Caco-2 (cell line): ENCODE results near the gene OR10A3. TPM values are rescaled to one million over a fixed set of nuclear protein-coding genes. Genes with fewer than 3 reads are reported as not detected.

Experiments
- BruUV-seq: library from RNA; stranded (reverse); fragments of 400-500 nt; replicated peaks from 2 replicates; lab custom pipeline; 2021; lab: Mats Ljungman, UMichigan
- CTCF ChIA-PET: fragments of 300-600 bp; sonication (Branson Sonifier 250); formaldehyde crosslinking; loops from one replicate; lab custom pipeline; 2022; ENCODE audit warnings: antibody characterized with exemption; lab: Charles Lee
- POLR2A ChIA-PET: fragments of 300-600 bp; sonication (Branson Sonifier 250); formaldehyde crosslinking; loops from one replicate; lab custom pipeline; 2022; ENCODE audit warnings: antibody characterized with exemption; lab: Charles Lee
- DNase-seq, 2 experiments: peaks; one replicate each; pipeline versions ENCODE4 v3.0.0 to v3.0.0-alpha.2; 2020 to 2022
- H3K27me3 ChIP-seq: replicated peaks from 2 replicates; pipeline ENCODE4 v1.6.0; 2011; ENCODE audit warnings: low read length; ENCODE audit not compliant: control insufficient read depth, insufficient read depth
- H3K36me3 ChIP-seq: 2 replicates; pipeline ENCODE4 v1.5.1; 2011; ENCODE audit warnings: low read length; ENCODE audit not compliant: control insufficient read depth, insufficient read depth
- H3K4me1 ChIP-seq: fragments of 250-450 bp; sonication (Bioruptor Pico); 2 replicates; pipeline ENCODE4 v1.5.1; 2020; ENCODE audit warnings: mild to moderate bottlenecking
- H3K4me3 ChIP-seq: 2 replicates; pipeline ENCODE4 v1.5.1; 2011; ENCODE audit warnings: low read depth, mild to moderate bottlenecking, control low read depth, low read length
- H3K9me3 ChIP-seq: fragments of 250-450 bp; sonication (Bioruptor Pico); 2 replicates; pipeline ENCODE4 v1.5.1; 2020; ENCODE audit warnings: mild to moderate bottlenecking, moderate library complexity
- H3K27ac Mint-ChIP-seq: one replicate; pipeline ENCODE4 v1.8.0; 2022; ENCODE audit warnings: mixed read lengths; ENCODE audit not compliant: unreplicated experiment
- H3K27me3 Mint-ChIP-seq: one replicate; pipeline ENCODE4 v1.8.0; 2022; ENCODE audit warnings: mixed read lengths; ENCODE audit not compliant: insufficient read depth, unreplicated experiment
- H3K36me3 Mint-ChIP-seq: one replicate; pipeline ENCODE4 v1.8.0; 2022; ENCODE audit warnings: mild to moderate bottlenecking, mixed read lengths; ENCODE audit not compliant: insufficient read depth, unreplicated experiment
- H3K4me1 Mint-ChIP-seq: one replicate; pipeline ENCODE4 v1.8.0; 2022; ENCODE audit warnings: low read depth, mixed read lengths; ENCODE audit not compliant: unreplicated experiment
- H3K4me3 Mint-ChIP-seq: one replicate; pipeline ENCODE4 v1.8.0; 2022; ENCODE audit warnings: mild to moderate bottlenecking, moderate library complexity, mixed read lengths; ENCODE audit not compliant: unreplicated experiment
- H3K9me3 Mint-ChIP-seq: one replicate; pipeline ENCODE4 v1.8.0; 2022; ENCODE audit warnings: mixed read lengths; ENCODE audit not compliant: unreplicated experiment
- intact Hi-C: fragments of 100-400 bp; cut with micrococcal nuclease; formaldehyde crosslinking; loops from one replicate; pipeline ENCODE4 v1.10.0; 2022; ENCODE audit not compliant: unreplicated experiment
- total RNA-seq: library from RNA; stranded (reverse); gene quantifications from 2 replicates; pipeline ENCODE4 v1.2.3, GENCODE V29; 2022
- TF ChIP-seq, protein P1 (sequence below), 2 experiments: fragments of 200-600 bp in 1 of 2; IDR thresholded peaks; 1 replicate in 1 of 2; 2 replicates in 1 of 2; pipeline versions ENCODE4 v1.5.1 to v1.8.0; 2011 to 2022; ENCODE audit warnings: antibody characterized with exemption in 1 of 2, control low read depth in 1 of 2, inconsistent platforms in 1 of 2, low read depth in 1 of 2, low read length in 1 of 2, mild to moderate bottlenecking in 1 of 2, moderate library complexity in 1 of 2; ENCODE audit not compliant: insufficient read depth in 1 of 2, severe bottlenecking in 1 of 2, unreplicated experiment in 1 of 2

Gene OR10A3
- total RNA-seq, 1 experiment from 2014 or later, result not detected

DNA sequence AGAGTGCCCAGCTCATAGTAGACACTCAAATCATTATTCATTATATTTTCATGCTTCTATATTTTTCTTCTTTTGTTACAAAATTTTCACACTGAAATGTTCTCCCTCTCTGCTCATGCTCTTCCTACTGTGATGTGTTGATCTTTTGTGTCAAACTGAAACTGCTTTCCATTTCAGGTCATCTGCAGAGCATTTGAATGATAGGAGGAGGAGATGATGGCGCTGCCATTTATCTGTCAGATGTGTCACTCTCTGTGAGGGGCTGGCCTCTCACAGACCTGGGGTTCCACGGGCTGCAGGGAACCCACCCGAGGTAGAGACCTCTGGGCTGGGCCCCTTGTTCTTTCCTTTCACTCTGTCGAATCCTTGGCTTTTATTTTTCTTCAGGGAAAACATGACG is 51.5 kb downstream of the OR10A3 start:
- Histone ChIP-seq H3K9me3 (no peaks in the 10 kb centered on the region), H3K4me1 (peaks cover 9% of the 10 kb centered on the region; the same call in 1 of the 2 replicates), H3K36me3 (no peaks in the 10 kb centered on the region), H3K27me3 (no peaks in the 10 kb centered on the region), H3K4me3 (no peak overlapping the region)
- no peaks in the 10 kb centered on the region for H3K4me1 Mint-ChIP-seq
- CTCF ChIA-PET, result interaction anchor here (1.6 kb wide), 1 partner anchor 97 kb away, joined by 8 read pairs; the partner anchor contains the start of gene EIF3F
- TF ChIP-seq, protein P1, sequence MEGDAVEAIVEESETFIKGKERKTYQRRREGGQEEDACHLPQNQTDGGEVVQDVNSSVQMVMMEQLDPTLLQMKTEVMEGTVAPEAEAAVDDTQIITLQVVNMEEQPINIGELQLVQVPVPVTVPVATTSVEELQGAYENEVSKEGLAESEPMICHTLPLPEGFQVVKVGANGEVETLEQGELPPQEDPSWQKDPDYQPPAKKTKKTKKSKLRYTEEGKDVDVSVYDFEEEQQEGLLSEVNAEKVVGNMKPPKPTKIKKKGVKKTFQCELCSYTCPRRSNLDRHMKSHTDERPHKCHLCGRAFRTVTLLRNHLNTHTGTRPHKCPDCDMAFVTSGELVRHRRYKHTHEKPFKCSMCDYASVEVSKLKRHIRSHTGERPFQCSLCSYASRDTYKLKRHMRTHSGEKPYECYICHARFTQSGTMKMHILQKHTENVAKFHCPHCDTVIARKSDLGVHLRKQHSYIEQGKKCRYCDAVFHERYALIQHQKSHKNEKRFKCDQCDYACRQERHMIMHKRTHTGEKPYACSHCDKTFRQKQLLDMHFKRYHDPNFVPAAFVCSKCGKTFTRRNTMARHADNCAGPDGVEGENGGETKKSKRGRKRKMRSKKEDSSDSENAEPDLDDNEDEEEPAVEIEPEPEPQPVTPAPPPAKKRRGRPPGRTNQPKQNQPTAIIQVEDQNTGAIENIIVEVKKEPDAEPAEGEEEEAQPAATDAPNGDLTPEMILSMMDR (IDR thresholded peaks at IDR 0.05; ENCODE audit: insufficient read depth in 1 of 2, low read depth in 1 of 2, low read length in 1 of 2, severe bottlenecking in 1 of 2, unreplicated experiment in 1 of 2), result no peak
- no peaks in the 10 kb centered on the region for H3K36me3 Mint-ChIP-seq
- peaks cover 3% of the 10 kb centered on the region for H3K27me3 Mint-ChIP-seq
- no peaks in the 10 kb centered on the region for H3K9me3 Mint-ChIP-seq
- POLR2A ChIA-PET, result no interaction called here
- intact Hi-C loops, result no loop called here
- no peak overlapping the region for H3K4me3 Mint-ChIP-seq
- BruUV-seq, result no TSS peak
- DNase-seq, result no peak
- H3K27ac Mint-ChIP-seq, result no peak overlapping the region

Other genes with a start within 250 kb of the OR10A3 start
- 0.34 TPM in 1 of 2 replicates, not detected in the other for gene OVCH2, start 235.2 kb downstream of the OR10A3 start, total RNA-seq
- not detected in 2 replicates for gene OR5P2, start 144.8 kb downstream of the OR10A3 start, total RNA-seq
- gene OR5P3, start 110.9 kb downstream of the OR10A3 start, total RNA-seq, result not detected in 2 replicates
- gene OR10A6, start 10.4 kb downstream of the OR10A3 start, total RNA-seq, result not detected in 2 replicates
- gene NLRP10, start 23.7 kb upstream of the OR10A3 start, total RNA-seq, result 0.14 and 0.20 TPM in 2 replicates
- gene EIF3F, start 45.6 kb upstream of the OR10A3 start, total RNA-seq, result 289 and 315 TPM in 2 replicates
- not detected in 2 replicates for gene TUB, start 139.5 kb upstream of the OR10A3 start, total RNA-seq
- gene RIC3, start 227.3 kb upstream of the OR10A3 start, total RNA-seq, result not detected in 2 replicates